Esophagus squamous epithelium (tissue), 4 donors: ENCODE data around the gene IER2.

ENCODE experiments used
- POLR2A ChIP-seq, 4 donors: fragments of 450-650 bp; IDR thresholded peaks; one replicate each; pipeline ENCODE4 v1.6.1; 2017; ENCODE audit warnings: antibody characterized with exemption in 4 of 4, mild to moderate bottlenecking in 4 of 4, moderate library complexity in 3 of 4
- TF ChIP-seq, protein P1 (sequence below), 6 experiments: fragments of 450-650 bp in 4 of 6; fragments of 200-600 bp in 2 of 6; sonication (generic) in 2 of 6; IDR thresholded peaks; one replicate each; pipeline ENCODE4 v1.5.1; 2016 to 2019; ENCODE audit warnings: antibody characterized with exemption in 6 of 6, mild to moderate bottlenecking in 4 of 6, moderate library complexity in 4 of 6

DNA sequence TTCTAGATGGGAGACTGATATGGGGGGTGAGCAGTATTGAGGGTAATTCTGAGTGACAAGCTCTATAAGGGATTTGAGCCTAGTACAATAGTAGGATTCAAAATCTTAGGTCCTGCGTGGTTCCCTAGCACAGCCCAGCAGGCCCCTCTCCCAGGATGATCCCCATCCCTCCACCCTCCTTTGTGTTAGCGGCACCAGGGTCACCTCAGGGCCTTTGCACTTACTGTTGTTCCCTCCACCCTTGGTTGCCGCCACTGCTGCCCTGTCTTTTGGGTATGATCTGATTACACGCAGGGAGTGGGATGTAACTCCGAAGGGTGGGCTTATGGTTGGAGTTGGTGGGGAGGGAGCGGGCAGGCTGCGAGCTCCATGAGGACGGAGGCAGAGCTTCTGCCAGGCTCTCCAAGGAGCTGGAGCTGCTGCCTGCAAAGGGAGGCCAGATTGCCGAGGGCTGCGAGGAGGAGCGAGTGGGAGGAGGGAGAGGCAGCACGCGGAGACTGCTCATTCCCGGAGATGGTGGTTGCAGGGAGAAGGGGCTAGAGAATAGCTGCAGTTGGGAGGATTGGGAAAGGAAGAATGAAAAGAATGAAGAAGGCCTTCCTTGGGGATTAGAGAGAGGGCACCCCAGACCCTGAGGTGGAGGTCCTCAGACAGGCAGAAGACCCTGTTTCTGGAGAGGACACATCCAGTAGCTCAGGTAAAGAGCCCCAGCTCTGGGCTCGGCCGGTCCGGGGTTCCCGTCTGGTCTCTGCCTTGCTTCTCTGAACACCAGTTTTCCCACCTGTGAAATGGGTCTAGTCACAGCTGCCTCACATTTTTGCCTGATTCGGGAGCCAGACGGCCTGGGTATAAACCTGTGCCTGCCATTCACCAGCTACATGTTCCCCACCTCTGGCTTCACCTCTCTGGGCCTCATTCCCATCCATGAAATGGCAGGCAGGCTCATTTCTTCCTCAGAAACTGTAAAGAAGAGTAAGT lies 26.9 kb upstream of the IER2 start:
- TF ChIP-seq, protein P1, sequence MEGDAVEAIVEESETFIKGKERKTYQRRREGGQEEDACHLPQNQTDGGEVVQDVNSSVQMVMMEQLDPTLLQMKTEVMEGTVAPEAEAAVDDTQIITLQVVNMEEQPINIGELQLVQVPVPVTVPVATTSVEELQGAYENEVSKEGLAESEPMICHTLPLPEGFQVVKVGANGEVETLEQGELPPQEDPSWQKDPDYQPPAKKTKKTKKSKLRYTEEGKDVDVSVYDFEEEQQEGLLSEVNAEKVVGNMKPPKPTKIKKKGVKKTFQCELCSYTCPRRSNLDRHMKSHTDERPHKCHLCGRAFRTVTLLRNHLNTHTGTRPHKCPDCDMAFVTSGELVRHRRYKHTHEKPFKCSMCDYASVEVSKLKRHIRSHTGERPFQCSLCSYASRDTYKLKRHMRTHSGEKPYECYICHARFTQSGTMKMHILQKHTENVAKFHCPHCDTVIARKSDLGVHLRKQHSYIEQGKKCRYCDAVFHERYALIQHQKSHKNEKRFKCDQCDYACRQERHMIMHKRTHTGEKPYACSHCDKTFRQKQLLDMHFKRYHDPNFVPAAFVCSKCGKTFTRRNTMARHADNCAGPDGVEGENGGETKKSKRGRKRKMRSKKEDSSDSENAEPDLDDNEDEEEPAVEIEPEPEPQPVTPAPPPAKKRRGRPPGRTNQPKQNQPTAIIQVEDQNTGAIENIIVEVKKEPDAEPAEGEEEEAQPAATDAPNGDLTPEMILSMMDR (IDR thresholded peaks at IDR 0.05): no peak
- no peak for TF ChIP-seq POLR2A (IDR thresholded peaks at IDR 0.05)
